Transverse colon (tissue), 4 donors: ENCODE results near the gene PLXNB2. TPM values are rescaled to one million over a fixed set of nuclear protein-coding genes. Genes with fewer than 3 reads are reported as not detected.

ENCODE experiments used
- DNase-seq: peaks from one replicate; pipeline ENCODE4 v3.0.0-alpha.2; 2019
- H3K27ac ChIP-seq, 4 donors: fragments of 200-600 bp; sonication (generic); 2 replicates each; pipeline ENCODE4 v1.5.1; 2016 to 2018; ENCODE audit warnings: inconsistent platforms in 4 of 4
- H3K27me3 ChIP-seq: fragments of 200-600 bp; sonication (generic); 2 replicates; pipeline ENCODE4 v1.5.1; 2017; ENCODE audit warnings: inconsistent platforms
- H3K36me3 ChIP-seq, 4 donors: fragments of 200-600 bp; sonication (generic); 2 replicates each; pipeline ENCODE4 v1.5.1; 2017 to 2019; ENCODE audit warnings: inconsistent platforms in 4 of 4
- H3K4me1 ChIP-seq, 4 donors: fragments of 200-600 bp; sonication (generic); 2 replicates each; pipeline ENCODE4 v1.5.1; 2017 to 2020; ENCODE audit warnings: inconsistent platforms in 4 of 4
- H3K4me3 ChIP-seq, 4 donors: fragments of 200-600 bp; sonication (generic); 1 replicate in 1 of 4; 2 replicates in 3 of 4; pipeline versions ENCODE4 v1.5.1 to v1.6.1; 2017 to 2019; ENCODE audit warnings: inconsistent platforms in 4 of 4
- H3K9me3 ChIP-seq, 2 donors: fragments of 200-600 bp; sonication (generic); 2 replicates each; pipeline ENCODE4 v1.5.1; 2017 to 2019; ENCODE audit warnings: inconsistent platforms in 2 of 2
- EP300 ChIP-seq: sonication (generic); formaldehyde crosslinking; IDR thresholded peaks from one replicate; pipeline ENCODE4 v1.6.1; 2017; ENCODE audit warnings: antibody characterized with exemption, low read depth
- POLR2A ChIP-seq: fragments of 450-650 bp; IDR thresholded peaks from one replicate; pipeline ENCODE4 v1.6.1; 2016; ENCODE audit warnings: antibody characterized with exemption, mild to moderate bottlenecking, moderate library complexity
- POLR2AphosphoS5 ChIP-seq, 3 donors: sonication (generic); formaldehyde crosslinking; IDR thresholded peaks; one replicate each; pipeline ENCODE4 v1.6.1; 2016; ENCODE audit warnings: antibody characterized with exemption in 3 of 3
- WGBS, 2 donors: methylation state at CpG; one replicate each; pipeline ENCODE4 v1.1.5; 2018; ENCODE audit warnings: low coverage in 1 of 2; 5-methylcytosine and 5-hydroxymethylcytosine counted together
- in situ Hi-C, 4 donors: fragments of 200-750 bp; cut with MboI; loops; one replicate each; pipeline versions ENCODE4 v1.15.0 to v1.15.1; 2017; ENCODE audit warnings: low sequenced_read_pairs in 3 of 4, low pct_ligation_motif_present in 1 of 4, low pct_unique_long_range_greater_than_20kb in 1 of 4
- intact Hi-C: fragments of 100-400 bp; cut with DNase I; formaldehyde crosslinking; loops from one replicate; pipeline ENCODE4 v1.15.1; 2023; ENCODE audit warnings: low total_unique reads
- total RNA-seq, 4 donors: library from RNA; depleted of rRNA; stranded (reverse); fragments of >200 nt; gene quantifications; one replicate each; pipeline ENCODE4 v1.1.0, GENCODE V29; 2016
- TF ChIP-seq, protein P1 (sequence below), 5 experiments: fragments of 200-600 bp in 3 of 5; fragments of 450-650 bp in 2 of 5; sonication (generic) in 3 of 5; IDR thresholded peaks; 1 replicate in 2 of 5; 2 replicates in 3 of 5; pipeline ENCODE4 v1.5.1; 2016 to 2017; ENCODE audit warnings: antibody characterized with exemption in 5 of 5, inconsistent platforms in 3 of 5, mild to moderate bottlenecking in 2 of 5, moderate library complexity in 1 of 5

The PLXNB2 gene
- total RNA-seq, 4 donors from 2014 or later = 305 to 880 (median 460) TPM

DNA sequence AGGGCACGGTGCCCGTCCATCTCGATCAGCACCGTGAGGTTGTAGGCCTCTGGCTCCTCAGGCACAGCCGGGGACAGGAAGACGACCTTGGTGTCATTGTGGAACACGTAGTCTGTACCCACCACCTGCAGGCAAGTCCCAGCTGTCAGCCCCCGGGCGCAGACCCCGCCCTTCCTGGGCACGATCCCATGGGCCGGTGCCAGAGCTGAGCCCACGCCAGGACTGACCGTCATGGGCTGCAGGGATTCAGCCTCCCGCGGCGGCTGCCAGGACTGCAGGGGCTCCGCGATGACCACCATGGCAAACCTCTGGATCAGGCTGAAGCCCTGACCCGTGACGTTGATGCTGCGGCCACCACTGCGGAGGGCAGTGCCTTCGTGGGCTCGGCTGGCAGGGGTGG, 25.5 kb downstream of the PLXNB2 start:
- Histone ChIP-seq H3K9me3 (no peaks in the 10 kb centered on the region), H3K27ac (no peak overlapping the region), H3K27me3 (no peaks in the 10 kb centered on the region), H3K36me3 (peaks cover 0 to 61% (median 26%) of the 10 kb centered on the region in 4 donors), H3K4me3 (no peak overlapping the region), H3K4me1 (no peaks in the 10 kb centered on the region)
- 100% methylated on average over 7 of the region's 25 CpGs; no CpG with 5 or more reads in 1 of the 2 donors for WGBS, 2 donors
- TF ChIP-seq POLR2AphosphoS5 (IDR thresholded peaks at IDR 0.05) = no peak
- TF ChIP-seq POLR2A = no peak
- TF ChIP-seq, protein P1, sequence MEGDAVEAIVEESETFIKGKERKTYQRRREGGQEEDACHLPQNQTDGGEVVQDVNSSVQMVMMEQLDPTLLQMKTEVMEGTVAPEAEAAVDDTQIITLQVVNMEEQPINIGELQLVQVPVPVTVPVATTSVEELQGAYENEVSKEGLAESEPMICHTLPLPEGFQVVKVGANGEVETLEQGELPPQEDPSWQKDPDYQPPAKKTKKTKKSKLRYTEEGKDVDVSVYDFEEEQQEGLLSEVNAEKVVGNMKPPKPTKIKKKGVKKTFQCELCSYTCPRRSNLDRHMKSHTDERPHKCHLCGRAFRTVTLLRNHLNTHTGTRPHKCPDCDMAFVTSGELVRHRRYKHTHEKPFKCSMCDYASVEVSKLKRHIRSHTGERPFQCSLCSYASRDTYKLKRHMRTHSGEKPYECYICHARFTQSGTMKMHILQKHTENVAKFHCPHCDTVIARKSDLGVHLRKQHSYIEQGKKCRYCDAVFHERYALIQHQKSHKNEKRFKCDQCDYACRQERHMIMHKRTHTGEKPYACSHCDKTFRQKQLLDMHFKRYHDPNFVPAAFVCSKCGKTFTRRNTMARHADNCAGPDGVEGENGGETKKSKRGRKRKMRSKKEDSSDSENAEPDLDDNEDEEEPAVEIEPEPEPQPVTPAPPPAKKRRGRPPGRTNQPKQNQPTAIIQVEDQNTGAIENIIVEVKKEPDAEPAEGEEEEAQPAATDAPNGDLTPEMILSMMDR (IDR thresholded peaks at IDR 0.05) = no peak
- no peak for TF ChIP-seq EP300
- no peak for DNase-seq
- in situ Hi-C loops (no loop called here), intact Hi-C loops (no loop called here)

DNA sequence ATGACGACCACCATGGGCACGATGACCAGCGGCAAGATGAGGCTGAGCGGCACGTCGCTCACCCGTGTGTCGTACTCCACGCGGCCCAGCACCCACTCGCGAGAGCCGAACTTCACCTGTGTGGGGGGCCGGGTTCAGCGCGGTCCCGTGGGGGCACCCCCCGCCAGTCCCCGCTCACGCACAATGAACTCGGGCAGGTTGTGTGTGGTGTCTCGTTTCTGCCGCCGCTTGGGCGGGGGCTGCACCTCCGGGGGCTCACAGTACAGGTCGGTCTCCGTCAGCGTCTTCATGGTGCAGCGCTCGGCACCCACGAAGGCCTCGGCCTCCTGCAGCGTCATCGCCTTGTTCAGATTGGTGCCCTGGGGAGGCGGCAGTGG, 26.1 kb downstream of the PLXNB2 start:
- no peaks in the 10 kb centered on the region for H3K27me3 ChIP-seq
- in situ Hi-C loops = no loop called here
- TF ChIP-seq EP300 (no peak), POLR2AphosphoS5 (IDR thresholded peaks at IDR 0.05) (no peak)
- H3K36me3 ChIP-seq = peaks cover 0 to 55% (median 24%) of the 10 kb centered on the region in 4 donors
- intact Hi-C loops = no loop called here
- no peaks in the 10 kb centered on the region for H3K4me1 ChIP-seq
- no peaks in the 10 kb centered on the region for H3K9me3 ChIP-seq
- 92% methylated on average over 36 of the region's 36 CpGs; no CpG with 5 or more reads in 1 of the 2 donors for WGBS, 2 donors
- H3K4me3 ChIP-seq = no peak overlapping the region
- H3K27ac ChIP-seq = no peak overlapping the region
- no peak for DNase-seq

DNA sequence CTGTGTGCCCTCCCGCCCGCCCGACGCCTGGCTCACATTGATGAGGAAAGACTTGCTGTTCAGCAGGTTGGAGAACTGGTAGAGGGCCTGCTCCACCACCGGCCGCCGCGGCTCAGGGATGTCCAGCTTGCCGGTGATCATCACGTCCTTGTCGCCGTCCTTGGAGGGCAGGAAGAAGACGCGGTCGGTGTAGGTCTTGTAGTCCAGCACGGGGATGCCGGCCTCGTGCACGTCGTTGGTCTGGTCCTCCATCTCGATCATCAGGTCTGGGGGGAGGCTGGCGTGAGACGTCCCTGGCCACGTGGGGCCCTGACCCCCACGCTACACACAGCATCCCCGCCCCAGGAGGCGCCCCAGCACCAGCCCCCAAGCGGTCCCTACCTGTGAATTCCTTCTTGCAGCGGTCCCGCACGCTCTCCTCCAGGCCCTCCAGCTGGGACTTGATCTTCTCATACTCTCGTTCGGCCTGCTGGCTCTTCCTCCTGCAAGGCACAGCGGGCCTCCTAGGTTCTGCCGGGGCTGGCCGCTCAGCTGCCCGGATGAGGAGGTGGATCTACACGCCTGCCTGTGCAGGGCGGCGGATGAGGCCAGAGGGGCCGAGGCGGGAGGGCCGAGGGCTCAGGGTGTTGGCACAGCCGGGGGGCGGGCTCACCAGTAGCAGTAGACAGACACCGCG, 26.6 kb downstream of the PLXNB2 start:
- Histone ChIP-seq H3K4me3 (no peak overlapping the region), H3K27me3 (no peaks in the 10 kb centered on the region), H3K27ac (no peak overlapping the region), H3K36me3 (peaks cover 0 to 51% (median 21%) of the 10 kb centered on the region in 4 donors), H3K9me3 (no peaks in the 10 kb centered on the region), H3K4me1 (no peaks in the 10 kb centered on the region)
- in situ Hi-C loops = no loop called here
- TF ChIP-seq, protein P1 (IDR thresholded peaks at IDR 0.05) = no peak
- TF ChIP-seq POLR2AphosphoS5 (IDR thresholded peaks at IDR 0.05) = no peak
- TF ChIP-seq EP300 = no peak
- no peak for TF ChIP-seq POLR2A
- DNase-seq = no peak
- 94% methylated on average over 47 of the region's 47 CpGs; no CpG with 5 or more reads in 1 of the 2 donors for WGBS, 2 donors
- intact Hi-C loops = no loop called here

DNA sequence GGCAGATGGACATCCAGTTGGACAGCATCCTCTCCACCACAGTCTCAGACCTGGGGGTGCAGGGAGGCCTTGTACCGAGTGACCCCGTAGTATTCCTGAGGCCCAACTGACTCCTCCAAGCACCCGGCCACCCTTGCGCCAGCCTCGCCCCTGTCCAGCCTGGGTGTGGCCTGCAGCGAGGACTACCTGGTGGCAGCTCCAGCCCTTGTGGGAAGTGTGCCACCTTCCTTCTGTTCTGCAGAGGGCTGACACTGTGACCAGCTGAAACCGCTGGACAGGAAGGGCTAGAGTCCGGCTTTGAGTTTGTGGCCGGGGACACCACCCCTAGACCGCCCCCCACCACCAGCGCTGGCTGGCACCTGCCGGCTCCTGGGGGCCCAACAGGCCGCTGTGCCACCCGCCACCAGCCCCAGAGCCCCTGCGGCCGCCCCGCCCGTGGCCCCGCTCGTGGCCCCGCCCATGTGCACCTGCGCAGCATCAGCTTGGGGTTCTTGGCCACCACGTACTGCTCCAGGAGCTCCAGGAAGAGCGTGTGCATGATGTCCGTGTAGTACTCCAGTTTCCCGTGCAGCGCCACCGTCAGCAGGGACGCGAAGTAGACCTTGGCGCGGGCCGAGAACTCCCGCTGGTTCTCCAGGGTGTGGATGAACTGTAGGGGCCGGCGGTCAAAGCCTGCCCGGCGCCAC, 27.3 kb downstream of the PLXNB2 start:
- Histone ChIP-seq H3K4me3 (no peak overlapping the region), H3K27me3 (no peaks in the 10 kb centered on the region), H3K36me3 (peaks cover 0 to 52% (median 21%) of the 10 kb centered on the region in 4 donors), H3K9me3 (no peaks in the 10 kb centered on the region), H3K27ac (no peak overlapping the region), H3K4me1 (no peaks in the 10 kb centered on the region)
- no peak for DNase-seq
- WGBS, 2 donors = 94% methylated on average over 28 of the region's 38 CpGs; no CpG with 5 or more reads in 1 of the 2 donors
- in situ Hi-C loops (no loop called here), intact Hi-C loops (no loop called here)
- TF ChIP-seq POLR2AphosphoS5 (IDR thresholded peaks at IDR 0.05) (no peak), EP300 (no peak)
- TF ChIP-seq, protein P1 (IDR thresholded peaks at IDR 0.05) = no peak
